Gastroesophageal sphincter (tissue), 4 donors: ENCODE measurements around the gene TNFRSF9. TPM values are rescaled to one million over a fixed set of nuclear protein-coding genes. Genes with fewer than 3 reads are reported as not detected.

Experiments
- ATAC-seq: fragments of 150-250 bp; one replicate; pipeline ENCODE4 v1.9.1; 2016; ENCODE audit warnings: mild to moderate bottlenecking, moderate library complexity
- H3K27ac ChIP-seq, 4 donors: fragments of 200-600 bp; sonication (generic) in 3 of 4; 1 replicate in 3 of 4; 2 replicates in 1 of 4; pipeline ENCODE4 v1.5.1; 2016 to 2019
- H3K27me3 ChIP-seq: fragments of 200-600 bp; sonication (generic); one replicate; pipeline ENCODE4 v1.5.1; 2019
- H3K36me3 ChIP-seq, 2 donors: fragments of 200-600 bp; sonication (generic); one replicate each; pipeline ENCODE4 v1.5.1; 2019; ENCODE audit warnings: control low read depth in 1 of 2
- H3K4me1 ChIP-seq, 3 donors: fragments of 200-600 bp; sonication (generic); 1 replicate in 2 of 3; 2 replicates in 1 of 3; pipeline ENCODE4 v1.5.1; 2016 to 2019; ENCODE audit warnings: control low read depth in 2 of 3
- H3K4me3 ChIP-seq, 2 donors: fragments of 200-600 bp; sonication (generic); one replicate each; pipeline ENCODE4 v1.5.1; 2019; ENCODE audit warnings: mild to moderate bottlenecking in 1 of 2, moderate library complexity in 1 of 2
- H3K9me3 ChIP-seq, 3 donors: fragments of 200-600 bp; sonication (generic); one replicate each; pipeline ENCODE4 v1.5.1; 2017 to 2019; ENCODE audit warnings: control low read depth in 2 of 3
- CTCF ChIP-seq, 4 experiments: fragments of 200-600 bp in 2 of 4; fragments of 450-650 bp in 2 of 4; sonication (generic) in 1 of 4; IDR thresholded peaks; one replicate each; pipeline ENCODE4 v1.5.1; 2017 to 2019; ENCODE audit warnings: antibody characterized with exemption in 4 of 4, mild to moderate bottlenecking in 2 of 4, moderate library complexity in 2 of 4
- EP300 ChIP-seq: sonication (generic); formaldehyde crosslinking; IDR thresholded peaks from one replicate; pipeline ENCODE4 v1.6.1; 2017; ENCODE audit warnings: antibody characterized with exemption, mild to moderate bottlenecking
- POLR2A ChIP-seq, 2 donors: fragments of 450-650 bp; IDR thresholded peaks; one replicate each; pipeline ENCODE4 v1.6.1; 2017; ENCODE audit warnings: antibody characterized with exemption in 2 of 2, mild to moderate bottlenecking in 2 of 2, moderate library complexity in 1 of 2
- POLR2AphosphoS5 ChIP-seq: sonication (generic); formaldehyde crosslinking; IDR thresholded peaks from one replicate; pipeline ENCODE4 v1.6.1; 2017; ENCODE audit warnings: antibody characterized with exemption
- WGBS, 2 donors: methylation state at CpG; one replicate each; pipeline ENCODE4 v1.1.5; 2018; ENCODE audit warnings: low coverage in 1 of 2; 5-methylcytosine and 5-hydroxymethylcytosine counted together
- total RNA-seq, 4 donors: library from RNA; depleted of rRNA; stranded (reverse); fragments of >200 nt; gene quantifications; one replicate each; pipeline ENCODE4 v1.1.0, GENCODE V29; 2016

TNFRSF9 gene
- total RNA-seq, 4 donors from 2014 or later, result 0.13 to 0.31 TPM; not detected in 2

- ATAC-seq, result no peak
- Histone ChIP-seq H3K4me1 (no peaks in the 10 kb centered on the region), H3K36me3 (no peaks in the 10 kb centered on the region), H3K9me3 (no peaks in the 10 kb centered on the region), H3K27me3 (peaks cover 28% of the 10 kb centered on the region), H3K4me3 (no peak overlapping the region), H3K27ac (no peak overlapping the region)
- 54 to 67% methylated on average over 2 of the region's 2 CpGs for WGBS, 2 donors
- no peak for TF ChIP-seq CTCF (IDR thresholded peaks at IDR 0.05)
- TF ChIP-seq EP300, result no peak
- TF ChIP-seq POLR2AphosphoS5, result no peak
- no peak for TF ChIP-seq POLR2A (IDR thresholded peaks at IDR 0.05)
These were observed 24.2 kb downstream of the TNFRSF9 start for GRCh38 chr1:7916501-7916830.

- Histone ChIP-seq H3K4me1 (no peaks in the 10 kb centered on the region), H3K9me3 (no peaks in the 10 kb centered on the region), H3K27ac (no peak overlapping the region), H3K36me3 (no peaks in the 10 kb centered on the region), H3K4me3 (no peak overlapping the region), H3K27me3 (peaks cover 28% of the 10 kb centered on the region)
- ATAC-seq, result no peak
- 40 to 70% methylated on average over 5 of the region's 5 CpGs for WGBS, 2 donors
- TF ChIP-seq CTCF (IDR thresholded peaks at IDR 0.05) (no peak), POLR2A (IDR thresholded peaks at IDR 0.05) (no peak), EP300 (no peak), POLR2AphosphoS5 (no peak)
These were observed 24.7 kb downstream of the TNFRSF9 start for GRCh38 chr1:7915826-7916500.

GRCh38 chr1:7912743-7913557 lies 27.7 kb downstream of the TNFRSF9 start:
- Histone ChIP-seq H3K9me3 (no peaks in the 10 kb centered on the region), H3K4me1 (no peaks in the 10 kb centered on the region), H3K4me3 (no peak overlapping the region), H3K27ac (no peak overlapping the region), H3K27me3 (peaks cover 21% of the 10 kb centered on the region), H3K36me3 (no peaks in the 10 kb centered on the region)
- no peak for ATAC-seq
- no peak for TF ChIP-seq POLR2AphosphoS5
- WGBS, 2 donors, result 59 to 66% methylated on average over 12 to 14 of the region's 18 CpGs

- 83 to 85% methylated on average over 3 of the region's 3 CpGs for WGBS, 2 donors
- TF ChIP-seq POLR2AphosphoS5, result no peak
- Histone ChIP-seq H3K9me3 (no peaks in the 10 kb centered on the region), H3K36me3 (no peaks in the 10 kb centered on the region), H3K27ac (no peak overlapping the region), H3K27me3 (peaks cover 21% of the 10 kb centered on the region), H3K4me1 (no peaks in the 10 kb centered on the region), H3K4me3 (no peak overlapping the region)
- ATAC-seq, result no peak
These were observed 28.5 kb downstream of the TNFRSF9 start for GRCh38 chr1:7912145-7912544.

GRCh38 chr1:7905262-7905661 lies 35.4 kb downstream of the TNFRSF9 start:
- Histone ChIP-seq H3K27me3 (no peaks in the 10 kb centered on the region), H3K36me3 (no peaks in the 10 kb centered on the region), H3K4me3 (no peak overlapping the region), H3K27ac (no peak overlapping the region), H3K4me1 (peaks cover 0 to 7% (median 0%) of the 10 kb centered on the region in 3 donors), H3K9me3 (no peaks in the 10 kb centered on the region)
- TF ChIP-seq EP300 (no peak), POLR2A (IDR thresholded peaks at IDR 0.05) (no peak), POLR2AphosphoS5 (no peak), CTCF (IDR thresholded peaks at IDR 0.05) (no peak)
- ATAC-seq, result no peak
- 48 to 92% methylated on average over 2 to 5 of the region's 12 CpGs for WGBS, 2 donors
